ENCODE results near the gene MTFR1L.

Gene MTFR1L

GRCh38 chr1:25871086-25871703, 51.4 kb downstream of the MTFR1L start:
- no peak for DNase-seq (ENCODE audit: low read depth in 2 of 2)
- TF ChIP-seq CTCF (IDR thresholded peaks at IDR 0.05; ENCODE audit: low read depth, low read length): no peak
- no peak overlapping the region for H3K4me3 ChIP-seq (replicated peaks in 1 of 2; ENCODE audit: low read depth in 2 of 2, low read length in 2 of 2)

- no peak overlapping the region for H3K4me3 ChIP-seq (replicated peaks in 1 of 2; ENCODE audit: low read depth in 2 of 2, low read length in 2 of 2)
- DNase-seq (ENCODE audit: low read depth in 2 of 2): no peak
Observed at GRCh38 chr1:25871704-25872494, 52.1 kb downstream of the MTFR1L start.

GRCh38 chr1:25872713-25873112, 53.0 kb downstream of the MTFR1L start:
- DNase-seq (ENCODE audit: low read depth in 2 of 2): no peak
- no peak for TF ChIP-seq CTCF (IDR thresholded peaks at IDR 0.05; ENCODE audit: low read depth, low read length)

More at GRCh38 chr1:25871704-25872494, 52.1 kb downstream of the MTFR1L start:
- TF ChIP-seq CTCF (IDR thresholded peaks at IDR 0.05; ENCODE audit: low read depth, low read length): no peak

GRCh38 chr1:25873120-25873519, 53.4 kb downstream of the MTFR1L start:
- no peak for TF ChIP-seq CTCF (IDR thresholded peaks at IDR 0.05; ENCODE audit: low read depth, low read length)
- H3K4me3 ChIP-seq (replicated peaks in 1 of 2; ENCODE audit: low read depth in 2 of 2, low read length in 2 of 2): no peak overlapping the region

More at GRCh38 chr1:25872713-25873112, 53.0 kb downstream of the MTFR1L start:
- no peak overlapping the region for H3K4me3 ChIP-seq (replicated peaks in 1 of 2; ENCODE audit: low read depth in 2 of 2, low read length in 2 of 2)

GRCh38 chr1:25874209-25874608, 54.5 kb downstream of the MTFR1L start:
- no peak for DNase-seq (ENCODE audit: low read depth in 2 of 2)
- peak overlapping the region in 1 of 2 donors; percentile 70 for H3K4me3 ChIP-seq (replicated peaks in 1 of 2; ENCODE audit: low read depth in 2 of 2, low read length in 2 of 2)

More at GRCh38 chr1:25873120-25873519, 53.4 kb downstream of the MTFR1L start:
- peak in 1 of 2 donors; percentile 30 for DNase-seq (ENCODE audit: low read depth in 2 of 2)

GRCh38 chr1:25874635-25875153, 54.9 kb downstream of the MTFR1L start:
- DNase-seq (ENCODE audit: low read depth in 2 of 2): no peak
- no peak for TF ChIP-seq CTCF (IDR thresholded peaks at IDR 0.05; ENCODE audit: low read depth, low read length)
- peak overlapping the region; percentile 60 to 70 for H3K4me3 ChIP-seq (replicated peaks in 1 of 2; ENCODE audit: low read depth in 2 of 2, low read length in 2 of 2)

More at GRCh38 chr1:25874209-25874608, 54.5 kb downstream of the MTFR1L start:
- TF ChIP-seq CTCF (IDR thresholded peaks at IDR 0.05; ENCODE audit: low read depth, low read length): no peak

Measured in cardiac fibroblast (primary cell).